Head of caudate nucleus (tissue), 42 donors: ENCODE results near the gene KCTD16.

ENCODE experiments used
- DNase-seq, 42 donors: peaks; one replicate each; pipeline versions ENCODE4 v3.0.0 to v3.0.0-alpha.2; 2020 to 2021; ENCODE audit warnings: mixed read lengths in 7 of 42
- intact Hi-C: fragments of 100-400 bp; cut with DNase I; formaldehyde crosslinking; loops from one replicate; pipeline ENCODE4 v1.15.0; 2022

Gene KCTD16

GRCh38 chr5:144151026-144151425, 19.6 kb upstream of the KCTD16 start:
- intact Hi-C loops, result no loop called here
- no peak for DNase-seq

- DNase-seq, result no peak
- intact Hi-C loops, result no loop called here
Measured at GRCh38 chr5:144156767-144157171, 13.9 kb upstream of the KCTD16 start.

GRCh38 chr5:144162686-144163085, 8.0 kb upstream of the KCTD16 start:
- DNase-seq, result no peak
- intact Hi-C loops, result no loop called here

- intact Hi-C loops, result no loop called here
Measured at GRCh38 chr5:144166696-144167095, 4.0 kb upstream of the KCTD16 start.

GRCh38 chr5:144167998-144168397, 2.7 kb upstream of the KCTD16 start:
- intact Hi-C loops, result no loop called here
- no peak for DNase-seq

More at GRCh38 chr5:144166696-144167095, 4.0 kb upstream of the KCTD16 start:
- no peak for DNase-seq

GRCh38 chr5:144169904-144170275, 783 bp upstream of the KCTD16 start:
- DNase-seq, result peak in 1 of 42 donors; percentile 5
- intact Hi-C loops, result no loop called here

- intact Hi-C loops, result no loop called here
- no peak for DNase-seq
Measured at GRCh38 chr5:144173766-144174165, 3.1 kb downstream of the KCTD16 start.

GRCh38 chr5:144177548-144177947, 6.9 kb downstream of the KCTD16 start:
- DNase-seq, result no peak
- intact Hi-C loops, result no loop called here

- no peak for DNase-seq
- intact Hi-C loops, result no loop called here
Measured at GRCh38 chr5:144179226-144179625, 8.6 kb downstream of the KCTD16 start.

GRCh38 chr5:144183254-144183889, 12.7 kb downstream of the KCTD16 start:
- no peak for DNase-seq
- intact Hi-C loops, result no loop called here

- intact Hi-C loops, result no loop called here
Measured at GRCh38 chr5:144187699-144188294, 17.1 kb downstream of the KCTD16 start.

GRCh38 chr5:144189800-144190429, 19.2 kb downstream of the KCTD16 start:
- peak in 1 of 42 donors; percentile 2 for DNase-seq
- intact Hi-C loops, result no loop called here

More at GRCh38 chr5:144187699-144188294, 17.1 kb downstream of the KCTD16 start:
- DNase-seq, result no peak

- DNase-seq, result no peak
- intact Hi-C loops, result no loop called here
Measured at GRCh38 chr5:144191531-144191930, 20.9 kb downstream of the KCTD16 start.

- intact Hi-C loops, result no loop called here
- DNase-seq, result no peak
Measured at GRCh38 chr5:144191998-144192397, 21.3 kb downstream of the KCTD16 start.

- intact Hi-C loops, result no loop called here
- no peak for DNase-seq
Measured at GRCh38 chr5:144192661-144193060, 22.0 kb downstream of the KCTD16 start.

GRCh38 chr5:144194144-144194543, 23.5 kb downstream of the KCTD16 start:
- no peak for DNase-seq
- intact Hi-C loops, result no loop called here

- intact Hi-C loops, result no loop called here
- no peak for DNase-seq
Measured at GRCh38 chr5:144195448-144195847, 24.8 kb downstream of the KCTD16 start.

- no peak for DNase-seq
- intact Hi-C loops, result no loop called here
Measured at GRCh38 chr5:144196612-144197011, 25.9 kb downstream of the KCTD16 start.

- DNase-seq, result no peak
- intact Hi-C loops, result no loop called here
Measured at GRCh38 chr5:144198386-144198785, 27.7 kb downstream of the KCTD16 start.

- intact Hi-C loops, result no loop called here
- no peak for DNase-seq
Measured at GRCh38 chr5:144201588-144201987, 30.9 kb downstream of the KCTD16 start.

GRCh38 chr5:144202072-144202471, 31.4 kb downstream of the KCTD16 start:
- intact Hi-C loops, result no loop called here
- no peak for DNase-seq
